Keratinocyte (primary cell): ENCODE results near the gene SKIC2. TPM values are rescaled to one million over a fixed set of nuclear protein-coding genes. Genes with fewer than 3 reads are reported as not detected.

Source experiments
- DNase-seq: peaks from one replicate; pipeline ENCODE4 v3.0.0-alpha.2; 2011; ENCODE audit warnings: low read depth, missing footprints, low spot score
- FAIRE-seq: peaks from 2 replicates; lab custom pipeline; 2011; peaks lifted over from hg19 to GRCh38; lab: Jason Lieb, UNC
- H2AFZ ChIP-seq: 2 replicates; pipeline ENCODE4 v1.6.0; 2012; ENCODE audit warnings: low read length, control low read depth, inconsistent platforms; ENCODE audit not compliant: control insufficient read depth
- H3K27ac ChIP-seq: 2 replicates; pipeline ENCODE4 v1.5.1; 2011; ENCODE audit warnings: low read length; ENCODE audit not compliant: control insufficient read depth, insufficient read depth
- H3K27me3 ChIP-seq: 3 replicates; pipeline ENCODE4 v1.6.0; 2011; ENCODE audit warnings: low read length; ENCODE audit not compliant: control insufficient read depth, insufficient read depth; ENCODE audit errors: extremely low read depth
- H3K36me3 ChIP-seq, 2 experiments: 2 replicates in 1 of 2; 3 replicates in 1 of 2; pipeline ENCODE4 v1.5.1; 2011; ENCODE audit warnings: low read length in 2 of 2, mild to moderate bottlenecking in 1 of 2; ENCODE audit not compliant: control insufficient read depth in 2 of 2, insufficient read depth in 2 of 2; ENCODE audit errors: extremely low read depth in 1 of 2
- H3K4me1 ChIP-seq: 3 replicates; pipeline ENCODE4 v1.5.1; 2011; ENCODE audit warnings: low read length; ENCODE audit not compliant: control insufficient read depth, insufficient read depth; ENCODE audit errors: extremely low read depth
- H3K4me2 ChIP-seq: 3 replicates; pipeline ENCODE4 v1.6.0; 2011; ENCODE audit warnings: low read depth, low read length; ENCODE audit not compliant: control insufficient read depth, insufficient read depth; ENCODE audit errors: extremely low read depth
- H3K4me3 ChIP-seq, 3 experiments: fragments of 200-600 bp in 1 of 3; sonication (generic) in 1 of 3; 2 replicates in 2 of 3; 3 replicates in 1 of 3; pipeline ENCODE4 v1.5.1; 2011 to 2016; ENCODE audit warnings: low read length in 3 of 3, mild to moderate bottlenecking in 3 of 3, control low read depth in 2 of 3, inconsistent platforms in 1 of 3, low read depth in 1 of 3, mixed read lengths in 1 of 3, mixed run types in 1 of 3, moderate library complexity in 1 of 3; ENCODE audit not compliant: control insufficient read depth in 2 of 3, insufficient read depth in 2 of 3; ENCODE audit errors: extremely low read depth in 1 of 3
- H3K79me2 ChIP-seq: 2 replicates; pipeline ENCODE4 v1.6.0; 2012; ENCODE audit warnings: low read length; ENCODE audit not compliant: control insufficient read depth, insufficient read depth
- H3K9ac ChIP-seq: 3 replicates; pipeline ENCODE4 v1.6.0; 2011; ENCODE audit warnings: low read length; ENCODE audit not compliant: control insufficient read depth, insufficient read depth; ENCODE audit errors: extremely low read depth
- H3K9me1 ChIP-seq: 3 replicates; pipeline ENCODE4 v1.6.0; 2011; ENCODE audit warnings: low read length; ENCODE audit not compliant: control insufficient read depth, insufficient read depth; ENCODE audit errors: extremely low read depth
- H3K9me3 ChIP-seq: 2 replicates; pipeline ENCODE4 v1.5.1; 2012; ENCODE audit warnings: low read depth, low read length; ENCODE audit not compliant: control insufficient read depth
- H4K20me1 ChIP-seq: 3 replicates; pipeline ENCODE4 v1.6.0; 2011; ENCODE audit warnings: low read length; ENCODE audit not compliant: control insufficient read depth, insufficient read depth; ENCODE audit errors: extremely low read depth
- CTCF ChIP-seq, 3 experiments: IDR thresholded peaks in 1 of 3; conservative IDR thresholded peaks in 1 of 3; optimal IDR thresholded peaks in 1 of 3; 2 replicates in 2 of 3; 3 replicates in 1 of 3; pipeline versions ENCODE3 to v1.5.1; 2011; ENCODE audit warnings: low read length in 3 of 3, mild to moderate bottlenecking in 3 of 3, moderate library complexity in 2 of 3, control low read depth in 1 of 3, inconsistent platforms in 1 of 3; ENCODE audit not compliant: insufficient read depth in 2 of 3; ENCODE audit errors: extremely low read depth in 1 of 3
- EZH2 ChIP-seq: IDR thresholded peaks from one replicate; pipeline ENCODE4 v1.6.1; 2012; ENCODE audit warnings: inconsistent platforms, mild to moderate bottlenecking, low read length, moderate library complexity
- dilution Hi-C: fragments of 300-500 bp; cut with MboI; formaldehyde crosslinking; loops from one replicate; pipeline ENCODE4 v1.7.0; 2020; ENCODE audit warnings: low sequenced_read_pairs; ENCODE audit not compliant: extremely low pct_ligation_motif_present
- polyA plus RNA-seq, 5 experiments: library from polyadenylated mRNA; depleted of rRNA in 3 of 5; stranded (reverse) in 3 of 5; stranded (forward) in 1 of 5; unstranded in 1 of 5; fragments of >200 nt; gene quantifications; 1 replicate in 1 of 5; 2 replicates in 3 of 5; 3 replicates in 1 of 5; pipeline versions ENCODE4 v1.2.1 to v1.2.3, GENCODE V29; 2011 to 2012; ENCODE audit warnings: missing spikeins in 2 of 5, low read depth in 1 of 5, low replicate concordance in 1 of 5

SKIC2 gene
- polyA plus RNA-seq, 1 donor (not counting 4 experiments of a cell fraction or from before 2014, with no cell fraction given), result 24.5 TPM

- Histone ChIP-seq H3K9me1 (no peaks in the 10 kb centered on the region), H3K9ac (no peak overlapping the region), H4K20me1 (no peaks in the 10 kb centered on the region), H3K36me3 (peaks cover 28 to 53% of the 10 kb centered on the region in 2 experiments), H2AFZ (no peak overlapping the region), H3K4me1 (peaks cover 9% of the 10 kb centered on the region), H3K27ac (no peak overlapping the region), H3K79me2 (peaks cover 13% of the 10 kb centered on the region), H3K27me3 (no peaks in the 10 kb centered on the region), H3K4me2 (no peak overlapping the region), H3K4me3 (no peak overlapping the region), H3K9me3 (no peaks in the 10 kb centered on the region)
- no peak for DNase-seq
- dilution Hi-C loops, result no loop called here
- FAIRE-seq, result no peak
- TF ChIP-seq EZH2 (no peak), CTCF (optimal IDR thresholded peaks at IDR 0.05 in 1 of 3, IDR thresholded peaks at IDR 0.05 in 1 of 3, conservative IDR thresholded peaks at IDR 0.05 in 1 of 3; ENCODE audit: extremely low read depth in 1 of 3, insufficient read depth in 2 of 3, low read length in 3 of 3) (no peak)
Observed at GRCh38 chr6:31966506-31966905, 7.5 kb downstream of the SKIC2 start.

- H4K20me1 ChIP-seq, result no peaks in the 10 kb centered on the region
- H3K4me1 ChIP-seq, result peaks cover 9% of the 10 kb centered on the region
- H3K4me2 ChIP-seq, result no peak overlapping the region
- no peak overlapping the region for H2AFZ ChIP-seq
- TF ChIP-seq EZH2 (no peak), CTCF (optimal IDR thresholded peaks at IDR 0.05 in 1 of 3, IDR thresholded peaks at IDR 0.05 in 1 of 3, conservative IDR thresholded peaks at IDR 0.05 in 1 of 3; ENCODE audit: extremely low read depth in 1 of 3, insufficient read depth in 2 of 3, low read length in 3 of 3) (no peak)
- dilution Hi-C loops, result no loop called here
- no peak overlapping the region for H3K9ac ChIP-seq
- H3K9me1 ChIP-seq, result no peaks in the 10 kb centered on the region
- H3K79me2 ChIP-seq, result peaks cover 16% of the 10 kb centered on the region
- H3K4me3 ChIP-seq, result no peak overlapping the region
- no peak overlapping the region for H3K27ac ChIP-seq
- peaks cover 22 to 46% of the 10 kb centered on the region in 2 experiments for H3K36me3 ChIP-seq
- no peak for DNase-seq
- no peaks in the 10 kb centered on the region for H3K9me3 ChIP-seq
- no peak for FAIRE-seq
- no peaks in the 10 kb centered on the region for H3K27me3 ChIP-seq
Observed at GRCh38 chr6:31966997-31967925, 8.3 kb downstream of the SKIC2 start.
